Loucy (cell line): Measurements from ENCODE around the gene CDH15.
"Not testable (repeated sequence)": the region's sequence is repeated elsewhere in the genome, so short reads cannot be mapped to it uniquely, and the experiment has no call there.

Source experiments
- H2AFZ ChIP-seq: fragments of 200-600 bp; sonication (generic); 2 replicates; pipeline ENCODE4 v1.6.0; 2016; ENCODE audit warnings: antibody characterized with exemption, mild to moderate bottlenecking, low read length, moderate library complexity
- H3F3A ChIP-seq: fragments of 200-600 bp; 2 replicates; pipeline ENCODE4 v1.6.0; 2016; ENCODE audit warnings: antibody characterized with exemption, low read depth, mild to moderate bottlenecking
- H3K27me3 ChIP-seq: fragments of 200-600 bp; sonication (generic); 2 replicates; pipeline ENCODE4 v1.6.1; 2014; ENCODE audit warnings: low read length, mild to moderate bottlenecking; ENCODE audit not compliant: insufficient read depth, poor library complexity, severe bottlenecking
- H3K36me3 ChIP-seq: fragments of 200-600 bp; sonication (generic); 2 replicates; pipeline ENCODE4 v1.6.1; 2016; ENCODE audit warnings: low read length; ENCODE audit not compliant: insufficient read depth
- H3K4me1 ChIP-seq: fragments of 200-600 bp; sonication (generic); 2 replicates; pipeline ENCODE4 v1.5.1; 2014; ENCODE audit warnings: low read length, mild to moderate bottlenecking; ENCODE audit not compliant: insufficient read depth, poor library complexity, severe bottlenecking
- H3K4me2 ChIP-seq: fragments of 200-600 bp; sonication (generic); 2 replicates; pipeline ENCODE4 v1.6.0; 2014; ENCODE audit warnings: antibody characterized with exemption, low read length, low read depth, mild to moderate bottlenecking; ENCODE audit not compliant: poor library complexity, severe bottlenecking
- H3K4me3 ChIP-seq: fragments of 200-600 bp; sonication (generic); 2 replicates; pipeline ENCODE4 v1.5.1; 2014; ENCODE audit warnings: low read length, mild to moderate bottlenecking, mixed read lengths; ENCODE audit not compliant: poor library complexity, severe bottlenecking
- H3K79me2 ChIP-seq: fragments of 200-600 bp; sonication (generic); 2 replicates; pipeline ENCODE4 v1.6.1; 2014; ENCODE audit warnings: low read length; ENCODE audit not compliant: insufficient read depth
- H3K9ac ChIP-seq: fragments of 200-600 bp; sonication (generic); 2 replicates; pipeline ENCODE4 v1.6.0; 2014; ENCODE audit warnings: mild to moderate bottlenecking, low read depth, low read length, moderate library complexity; ENCODE audit not compliant: poor library complexity, severe bottlenecking
- H3K9me2 ChIP-seq: fragments of 200-600 bp; sonication (generic); replicated peaks from 2 replicates; pipeline ENCODE4 v1.6.1; 2016; ENCODE audit warnings: low read depth, low read length, mixed read lengths
- H3K9me3 ChIP-seq: fragments of 200-600 bp; sonication (generic); 2 replicates; pipeline ENCODE4 v1.6.1; 2014; ENCODE audit warnings: mild to moderate bottlenecking, antibody characterized with exemption, low read length, low read depth; ENCODE audit not compliant: insufficient read depth
- H4K20me1 ChIP-seq: fragments of 200-600 bp; sonication (generic); 2 replicates; pipeline ENCODE4 v1.6.0; 2014; ENCODE audit warnings: antibody characterized with exemption, low read length, mild to moderate bottlenecking; ENCODE audit not compliant: insufficient read depth, poor library complexity, severe bottlenecking
- CTCF ChIP-seq: fragments of 200-600 bp; sonication (generic); conservative IDR thresholded peaks from 2 replicates; pipeline ENCODE4 v1.5.1; 2014; ENCODE audit warnings: mild to moderate bottlenecking, antibody characterized with exemption, low read length
- EZH2phosphoT487 ChIP-seq: fragments of 200-600 bp; IDR thresholded peaks from 2 replicates; pipeline ENCODE4 v1.6.1; 2018; ENCODE audit warnings: antibody characterized with exemption, mild to moderate bottlenecking, moderate library complexity, borderline replicate concordance

Gene CDH15

GRCh38 chr16:89242795-89243200 lies 71.2 kb downstream of the CDH15 start:
- no peak for TF ChIP-seq EZH2phosphoT487
- TF ChIP-seq CTCF: no peak
- Histone ChIP-seq H2AFZ (no peak overlapping the region), H3K36me3 (no peaks in the 10 kb centered on the region), H3K4me1 (peaks cover 4% of the 10 kb centered on the region), H3K9ac (no peak overlapping the region), H3K9me2 (no peaks in the 10 kb centered on the region), H3K4me3 (no peak overlapping the region), H3K79me2 (no peaks in the 10 kb centered on the region), H3K4me2 (no peak overlapping the region), H3K9me3 (no peaks in the 10 kb centered on the region), H3K27me3 (no peaks in the 10 kb centered on the region), H4K20me1 (no peaks in the 10 kb centered on the region), H3F3A (peaks cover 4% of the 10 kb centered on the region; the same call in 1 of the 2 replicates)

- TF ChIP-seq CTCF (no peak), EZH2phosphoT487 (no peak)
- H3K4me1 ChIP-seq: peaks cover 4% of the 10 kb centered on the region
- no peak overlapping the region for H3K4me3 ChIP-seq
- H3K36me3 ChIP-seq: no peaks in the 10 kb centered on the region
- no peak overlapping the region for H2AFZ ChIP-seq
- H3K27me3 ChIP-seq: no peaks in the 10 kb centered on the region
- H3K9me2 ChIP-seq: no peaks in the 10 kb centered on the region
- H3K9me3 ChIP-seq: no peaks in the 10 kb centered on the region
- H3K4me2 ChIP-seq: no peak overlapping the region
- no peaks in the 10 kb centered on the region for H4K20me1 ChIP-seq
- no peaks in the 10 kb centered on the region for H3K79me2 ChIP-seq
- peaks cover 4% of the 10 kb centered on the region; the same call in 1 of the 2 replicates for H3F3A ChIP-seq
- no peak overlapping the region for H3K9ac ChIP-seq
Measured at GRCh38 chr16:89243664-89244063, 72.1 kb downstream of the CDH15 start.

- not testable (repeated sequence) for H3K79me2 ChIP-seq, H4K20me1 ChIP-seq, H3K9me3 ChIP-seq, H3K27me3 ChIP-seq, H3K4me3 ChIP-seq, H3K9me2 ChIP-seq, H3K4me2 ChIP-seq, H3K9ac ChIP-seq, H3F3A ChIP-seq, H3K4me1 ChIP-seq, H3K36me3 ChIP-seq, H2AFZ ChIP-seq
Measured at GRCh38 chr16:89244264-89244663, 72.7 kb downstream of the CDH15 start.

GRCh38 chr16:89244754-89245153 lies 73.2 kb downstream of the CDH15 start:
- peaks cover 4% of the 10 kb centered on the region; the same call in 1 of the 2 replicates for H3F3A ChIP-seq
- H3K4me1 ChIP-seq: peaks cover 3% of the 10 kb centered on the region
- no peaks in the 10 kb centered on the region for H3K9me3 ChIP-seq
- H3K4me2 ChIP-seq: no peak overlapping the region
- H2AFZ ChIP-seq: no peak overlapping the region
- H3K9ac ChIP-seq: no peak overlapping the region
- H3K4me3 ChIP-seq: no peak overlapping the region
- no peaks in the 10 kb centered on the region for H4K20me1 ChIP-seq
- H3K27me3 ChIP-seq: no peaks in the 10 kb centered on the region
- no peaks in the 10 kb centered on the region for H3K36me3 ChIP-seq
- no peaks in the 10 kb centered on the region for H3K79me2 ChIP-seq
- H3K9me2 ChIP-seq: no peaks in the 10 kb centered on the region
- TF ChIP-seq CTCF (no peak), EZH2phosphoT487 (no peak)
